GM12878 (cell line): Measurements from ENCODE around the gene ANO2. TPM values are rescaled to one million over a fixed set of nuclear protein-coding genes. Genes with fewer than 3 reads are reported as not detected.

Experiments used
- ATAC-seq: fragments of 200-7000 bp; cut with Tn5 transposase; 3 replicates; pipeline ENCODE4 v1.9.1; 2020; ENCODE audit warnings: mild to moderate bottlenecking, moderate library complexity
- BruUV-seq: library from RNA; stranded (reverse); fragments of 400-500 nt; replicated peaks from 2 replicates; lab custom pipeline; 2021; lab: Mats Ljungman, UMichigan
- CTCF ChIA-PET: fragments of 300-600 bp; sonication (Branson Sonifier 250); formaldehyde crosslinking; extraction: SDS; loops from one replicate; lab custom pipeline; 2021; ENCODE audit warnings: inconsistent platforms; lab: Yijun Ruan, JAX
- POLR2A ChIA-PET: fragments of 350-600 bp; formaldehyde crosslinking; extraction: SDS; loops from one replicate; lab custom pipeline; 2021; ENCODE audit warnings: inconsistent platforms; lab: Charles Lee
- RAD21 ChIA-PET: fragments of 300-600 bp; sonication (Branson Sonifier 250); formaldehyde crosslinking; loops from one replicate; lab custom pipeline; 2023; ENCODE audit warnings: antibody characterized with exemption; ENCODE audit not compliant: unreplicated experiment; lab: Charles Lee
- SMC1A ChIA-PET: fragments of 300-600 bp; sonication (Branson Sonifier 250); formaldehyde crosslinking; loops from one replicate; lab custom pipeline; 2023; ENCODE audit not compliant: unreplicated experiment, uncharacterized antibody; lab: Charles Lee
- DNase-seq: peaks from one replicate; pipeline ENCODE4 v3.0.0-alpha.2; 2011; ENCODE audit warnings: low read depth, low spot score
- FAIRE-seq: peaks from 3 replicates; lab custom pipeline; 2011; peaks lifted over from hg19 to GRCh38; lab: Jason Lieb, UNC
- H2AFZ ChIP-seq: 2 replicates; pipeline ENCODE4 v1.6.0; 2011; ENCODE audit warnings: low read depth, low read length, control low read depth; ENCODE audit not compliant: control insufficient read depth
- H3K27ac ChIP-seq: 2 replicates; pipeline ENCODE4 v1.5.1; 2011; ENCODE audit warnings: control low read depth; ENCODE audit not compliant: control insufficient read depth, insufficient read depth
- H3K27me3 ChIP-seq, 2 experiments: replicated peaks in 1 of 2; 2 replicates each; pipeline versions ENCODE4 v1.6.0 to v1.6.1; 2011; ENCODE audit warnings: low read length in 1 of 2; ENCODE audit not compliant: control insufficient read depth in 2 of 2, insufficient read depth in 2 of 2
- H3K36me3 ChIP-seq, 2 experiments: 2 replicates each; pipeline ENCODE4 v1.5.1; 2011; ENCODE audit warnings: low read length in 1 of 2; ENCODE audit not compliant: control insufficient read depth in 2 of 2, insufficient read depth in 2 of 2
- H3K4me1 ChIP-seq: 2 replicates; pipeline ENCODE4 v1.6.1; 2011; ENCODE audit warnings: mild to moderate bottlenecking, low read length, moderate library complexity, mixed read lengths; ENCODE audit not compliant: control insufficient read depth, insufficient read depth
- H3K4me2 ChIP-seq: 2 replicates; pipeline ENCODE4 v1.6.0; 2011; ENCODE audit warnings: control low read depth; ENCODE audit not compliant: control insufficient read depth, insufficient read depth
- H3K4me3 ChIP-seq: fragments of 200-600 bp; sonication (generic); 2 replicates; pipeline ENCODE4 v1.5.1; 2016
- H3K79me2 ChIP-seq: 2 replicates; pipeline ENCODE4 v1.6.0; 2011; ENCODE audit warnings: low read length; ENCODE audit not compliant: control insufficient read depth, insufficient read depth
- H3K9ac ChIP-seq: 2 replicates; pipeline ENCODE4 v1.8.0; 2011; ENCODE audit warnings: low read length, control low read depth, mixed read lengths; ENCODE audit not compliant: control insufficient read depth, insufficient read depth
- H3K9me3 ChIP-seq: replicated peaks from 3 replicates; pipeline ENCODE4 v1.5.1; 2011; ENCODE audit warnings: mild to moderate bottlenecking, low read length; ENCODE audit not compliant: control insufficient read depth, insufficient read depth
- H4K20me1 ChIP-seq: 2 replicates; pipeline ENCODE4 v1.6.0; 2011; ENCODE audit not compliant: control insufficient read depth, insufficient read depth
- BACH1 ChIP-seq: fragments of 450-650 bp; IDR thresholded peaks from 2 replicates; pipeline ENCODE4 v1.6.1; 2017; ENCODE audit warnings: mild to moderate bottlenecking, borderline replicate concordance
- BMI1 ChIP-seq: fragments of 450-650 bp; IDR thresholded peaks from 2 replicates; pipeline ENCODE4 v1.6.1; 2016; ENCODE audit warnings: mild to moderate bottlenecking, moderate library complexity, borderline replicate concordance
- CHD4 ChIP-seq: fragments of 200-600 bp; sonication (generic); IDR thresholded peaks from 2 replicates; pipeline ENCODE4 v1.6.1; 2016; ENCODE audit warnings: mild to moderate bottlenecking
- EZH2 ChIP-seq: IDR thresholded peaks from 2 replicates; pipeline ENCODE4 v1.6.1; 2012; ENCODE audit warnings: low read depth, mild to moderate bottlenecking, control low read depth, inconsistent platforms, low read length, borderline replicate concordance; ENCODE audit not compliant: control insufficient read depth
- NR2C1 ChIP-seq: fragments of 450-650 bp; IDR thresholded peaks from 2 replicates; pipeline ENCODE4 v1.6.1; 2017; ENCODE audit warnings: antibody characterized with exemption, mild to moderate bottlenecking, moderate library complexity
- SMAD1 ChIP-seq: fragments of 450-650 bp; IDR thresholded peaks from 2 replicates; pipeline ENCODE4 v1.6.1; 2018; ENCODE audit warnings: mild to moderate bottlenecking, low read depth; ENCODE audit not compliant: partially characterized antibody
- YY1 ChIP-seq: IDR thresholded peaks from 2 replicates; pipeline ENCODE4 v1.6.1; 2011; ENCODE audit warnings: low read depth, mild to moderate bottlenecking, low read length
- ZZZ3 ChIP-seq: IDR thresholded peaks from 2 replicates; pipeline ENCODE4 v1.6.1; 2011; ENCODE audit warnings: low read depth; ENCODE audit not compliant: control insufficient read depth, insufficient read length
- WGBS: methylation state at CpG from one replicate; pipeline ENCODE4 v1.1.6; 2016; ENCODE audit warnings: low lambda C conversion rate; ENCODE audit not compliant: insufficient replicate concordance, insufficient coverage; ENCODE audit errors: missing lambda C conversion rate; 5-methylcytosine and 5-hydroxymethylcytosine counted together
- in situ Hi-C: fragments of 300-500 bp; cut with MboI; formaldehyde crosslinking; loops from 9 replicates; pipeline ENCODE4 v1.14.3; 2018; ENCODE audit warnings: mixed read lengths
- intact Hi-C: fragments of 100-400 bp; cut with micrococcal nuclease; formaldehyde crosslinking; loops from one replicate; pipeline ENCODE4 v1.14.2; 2022; ENCODE audit not compliant: unreplicated experiment
- polyA plus RNA-seq, 11 experiments: library from polyadenylated mRNA; depleted of rRNA in 4 of 11; unstranded in 6 of 11; stranded (reverse) in 5 of 11; fragments of >200 nt; fragmentation: Nextera tagmentation in 4 of 11; fragmentation: Illumina TruSeq in 1 of 11; extraction: Ambion mirVana in 4 of 11; extraction: Trizol in 1 of 11; gene quantifications; 1 replicate in 1 of 11; 2 replicates in 10 of 11; pipeline versions ENCODE4 v1.2.1 to v1.2.3, GENCODE V29; 2011 to 2016; ENCODE audit warnings: inconsistent platforms in 2 of 11, missing spikeins in 2 of 11, low read depth in 1 of 11
- total RNA-seq, 4 experiments: library from RNA; depleted of rRNA in 3 of 4; stranded (reverse); fragments of >200 nt in 3 of 4; fragmentation: Illumina TruSeq in 1 of 4; extraction: Trizol in 1 of 4; gene quantifications; 2 replicates each; pipeline versions ENCODE4 v1.2.1 to v1.2.3, GENCODE V29; 2013 to 2021
- TF ChIP-seq, protein P1 (sequence below): IDR thresholded peaks from 2 replicates; pipeline ENCODE4 v1.6.1; 2011; ENCODE audit warnings: borderline replicate concordance, low read depth, mild to moderate bottlenecking, moderate library complexity, mixed read lengths, low read length; ENCODE audit not compliant: insufficient read depth; ENCODE audit errors: extremely low read length
- TF ChIP-seq, protein P2 (sequence below): fragments of 450-650 bp; IDR thresholded peaks from 2 replicates; pipeline ENCODE4 v1.6.1; 2018; ENCODE audit warnings: mild to moderate bottlenecking, low read depth, moderate library complexity; ENCODE audit not compliant: partially characterized antibody
- TF ChIP-seq, protein P3 (sequence below): fragments of 150-350 bp; IDR thresholded peaks from 2 replicates; pipeline ENCODE4 v1.6.1; 2014; ENCODE audit warnings: mild to moderate bottlenecking, low read depth, low read length

ANO2 gene
- total and polyA plus RNA-seq, 10 of the 15 experiments (the other 5 are each of a cell fraction or from before 2014, with no cell fraction given): not detected

DNA sequence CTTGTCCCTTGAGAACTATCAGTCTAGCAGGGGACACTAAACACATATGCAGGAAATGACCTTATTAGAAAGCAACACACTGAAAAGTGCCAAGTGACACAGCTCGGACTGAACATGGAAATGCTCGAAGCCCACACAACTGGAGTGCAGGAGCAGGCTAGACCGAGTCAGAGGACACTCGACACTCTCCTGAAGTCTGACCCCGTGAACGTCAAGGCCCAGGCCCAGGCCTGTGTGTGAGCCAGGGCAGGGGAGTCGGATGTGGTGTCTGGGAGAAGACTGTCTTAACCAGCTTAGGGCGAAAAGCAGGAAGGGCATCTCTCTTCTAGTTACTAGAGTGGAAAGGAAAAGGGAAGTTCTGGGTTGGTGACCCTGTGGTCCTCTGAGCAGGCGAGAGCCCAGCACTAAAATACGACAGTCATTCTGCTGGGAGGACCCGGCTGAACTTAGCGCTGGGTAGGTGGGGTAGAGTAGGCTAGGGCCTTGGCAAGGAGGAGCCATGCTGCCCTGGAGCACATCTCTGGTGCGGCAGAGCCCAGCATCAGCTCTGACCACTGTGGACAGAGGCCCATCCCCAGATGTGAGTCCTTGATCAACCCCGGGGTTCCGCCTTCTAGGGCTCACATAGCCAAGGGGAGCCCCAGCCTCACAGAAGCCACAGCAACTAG lies 420.2 kb downstream of the ANO2 start:
- no peak for ATAC-seq
- POLR2A ChIA-PET: no interaction called here
- TF ChIP-seq EZH2 (no peak), SMAD1 (no peak)
- TF ChIP-seq, protein P1, sequence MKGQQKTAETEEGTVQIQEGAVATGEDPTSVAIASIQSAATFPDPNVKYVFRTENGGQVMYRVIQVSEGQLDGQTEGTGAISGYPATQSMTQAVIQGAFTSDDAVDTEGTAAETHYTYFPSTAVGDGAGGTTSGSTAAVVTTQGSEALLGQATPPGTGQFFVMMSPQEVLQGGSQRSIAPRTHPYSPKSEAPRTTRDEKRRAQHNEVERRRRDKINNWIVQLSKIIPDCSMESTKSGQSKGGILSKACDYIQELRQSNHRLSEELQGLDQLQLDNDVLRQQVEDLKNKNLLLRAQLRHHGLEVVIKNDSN: no peak
- RAD21 ChIA-PET: no interaction called here
- in situ Hi-C loops (no loop called here), intact Hi-C loops (no loop called here)
- Histone ChIP-seq H3K9me3 (no peaks in the 10 kb centered on the region), H4K20me1 (no peaks in the 10 kb centered on the region), H3K4me2 (no peak overlapping the region), H3K27me3 (peaks cover 0 to 1% of the 10 kb centered on the region in 2 experiments; a peak in 1 of 4 replicates), H2AFZ (no peak overlapping the region), H3K4me1 (no peaks in the 10 kb centered on the region), H3K9ac (no peak overlapping the region), H3K79me2 (no peaks in the 10 kb centered on the region), H3K27ac (no peak overlapping the region), H3K4me3 (no peak overlapping the region), H3K36me3 (no peaks in the 10 kb centered on the region)
- 36% methylated on average over 15 of the region's 15 CpGs for WGBS
- no TSS peak for BruUV-seq
- CTCF ChIA-PET: no interaction called here
- no peak for DNase-seq
- no peak for FAIRE-seq
- SMC1A ChIA-PET: no interaction called here

DNA sequence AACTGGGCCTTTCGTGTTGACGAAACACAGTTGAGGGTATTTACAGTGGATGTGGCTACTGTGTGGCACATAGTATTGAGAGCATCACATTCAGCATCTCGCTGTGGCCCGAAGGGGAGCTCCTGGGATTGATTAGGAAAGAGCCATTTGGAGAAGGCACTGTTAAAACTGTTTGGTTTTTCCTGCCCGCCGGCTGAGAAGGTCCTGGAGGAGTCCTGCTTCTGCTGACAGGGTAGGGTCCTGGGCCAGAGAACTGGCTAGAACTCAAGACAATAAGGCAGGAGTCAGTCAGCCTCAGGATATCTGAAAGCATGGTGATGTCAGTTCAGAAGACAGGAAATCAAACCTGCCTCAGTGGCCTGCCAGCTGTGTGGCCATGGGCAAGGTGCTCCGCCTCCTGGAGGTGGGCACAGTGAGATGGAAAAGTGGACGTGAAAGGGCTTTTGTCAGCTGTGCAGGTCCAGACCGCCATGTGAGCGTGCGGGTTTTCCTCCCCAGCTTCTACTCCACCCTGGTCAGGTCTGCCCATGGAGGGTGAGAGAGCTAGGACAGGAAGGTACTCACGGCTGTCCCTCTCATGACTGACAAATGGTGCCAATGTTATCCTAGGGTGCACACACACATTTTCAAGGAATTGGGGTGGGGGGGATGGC lies 420.8 kb downstream of the ANO2 start:
- Histone ChIP-seq H3K27ac (no peak overlapping the region), H3K9ac (no peak overlapping the region), H3K9me3 (no peaks in the 10 kb centered on the region), H3K4me3 (no peak overlapping the region), H3K27me3 (peaks cover 0 to 1% of the 10 kb centered on the region in 2 experiments; a peak in 1 of 4 replicates), H2AFZ (no peak overlapping the region), H3K79me2 (no peaks in the 10 kb centered on the region), H4K20me1 (no peaks in the 10 kb centered on the region), H3K4me1 (no peaks in the 10 kb centered on the region), H3K36me3 (no peaks in the 10 kb centered on the region), H3K4me2 (no peak overlapping the region)
- FAIRE-seq (no peak), DNase-seq (no peak), ATAC-seq (no peak)
- RAD21 ChIA-PET: no interaction called here
- BruUV-seq: no TSS peak
- 54% methylated on average over 12 of the region's 12 CpGs for WGBS
- in situ Hi-C loops (no loop called here), intact Hi-C loops (no loop called here)
- SMC1A ChIA-PET: no interaction called here
- CTCF ChIA-PET: no interaction called here
- POLR2A ChIA-PET: no interaction called here
- TF ChIP-seq CHD4: no peak
- no peak for TF ChIP-seq YY1
- no peak for TF ChIP-seq BMI1
- TF ChIP-seq, protein P2, sequence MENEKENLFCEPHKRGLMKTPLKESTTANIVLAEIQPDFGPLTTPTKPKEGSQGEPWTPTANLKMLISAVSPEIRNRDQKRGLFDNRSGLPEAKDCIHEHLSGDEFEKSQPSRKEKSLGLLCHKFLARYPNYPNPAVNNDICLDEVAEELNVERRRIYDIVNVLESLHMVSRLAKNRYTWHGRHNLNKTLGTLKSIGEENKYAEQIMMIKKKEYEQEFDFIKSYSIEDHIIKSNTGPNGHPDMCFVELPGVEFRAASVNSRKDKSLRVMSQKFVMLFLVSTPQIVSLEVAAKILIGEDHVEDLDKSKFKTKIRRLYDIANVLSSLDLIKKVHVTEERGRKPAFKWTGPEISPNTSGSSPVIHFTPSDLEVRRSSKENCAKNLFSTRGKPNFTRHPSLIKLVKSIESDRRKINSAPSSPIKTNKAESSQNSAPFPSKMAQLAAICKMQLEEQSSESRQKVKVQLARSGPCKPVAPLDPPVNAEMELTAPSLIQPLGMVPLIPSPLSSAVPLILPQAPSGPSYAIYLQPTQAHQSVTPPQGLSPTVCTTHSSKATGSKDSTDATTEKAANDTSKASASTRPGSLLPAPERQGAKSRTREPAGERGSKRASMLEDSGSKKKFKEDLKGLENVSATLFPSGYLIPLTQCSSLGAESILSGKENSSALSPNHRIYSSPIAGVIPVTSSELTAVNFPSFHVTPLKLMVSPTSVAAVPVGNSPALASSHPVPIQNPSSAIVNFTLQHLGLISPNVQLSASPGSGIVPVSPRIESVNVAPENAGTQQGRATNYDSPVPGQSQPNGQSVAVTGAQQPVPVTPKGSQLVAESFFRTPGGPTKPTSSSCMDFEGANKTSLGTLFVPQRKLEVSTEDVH: no peak
- TF ChIP-seq NR2C1: no peak
- TF ChIP-seq, protein P3, sequence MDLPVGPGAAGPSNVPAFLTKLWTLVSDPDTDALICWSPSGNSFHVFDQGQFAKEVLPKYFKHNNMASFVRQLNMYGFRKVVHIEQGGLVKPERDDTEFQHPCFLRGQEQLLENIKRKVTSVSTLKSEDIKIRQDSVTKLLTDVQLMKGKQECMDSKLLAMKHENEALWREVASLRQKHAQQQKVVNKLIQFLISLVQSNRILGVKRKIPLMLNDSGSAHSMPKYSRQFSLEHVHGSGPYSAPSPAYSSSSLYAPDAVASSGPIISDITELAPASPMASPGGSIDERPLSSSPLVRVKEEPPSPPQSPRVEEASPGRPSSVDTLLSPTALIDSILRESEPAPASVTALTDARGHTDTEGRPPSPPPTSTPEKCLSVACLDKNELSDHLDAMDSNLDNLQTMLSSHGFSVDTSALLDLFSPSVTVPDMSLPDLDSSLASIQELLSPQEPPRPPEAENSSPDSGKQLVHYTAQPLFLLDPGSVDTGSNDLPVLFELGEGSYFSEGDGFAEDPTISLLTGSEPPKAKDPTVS: no peak
- no peak for TF ChIP-seq ZZZ3
- TF ChIP-seq BACH1: no peak
